Measurements from ENCODE around the gene IL1RL1. TPM values are rescaled to one million over a fixed set of nuclear protein-coding genes. Genes with fewer than 3 reads are reported as not detected.

Gene IL1RL1
- total RNA-seq, 1 experiment from 2014 or later: 0.15 TPM

GRCh38 chr2:102383722-102384121 is 72.4 kb downstream of the IL1RL1 start:
- TF ChIP-seq TCF7L2 (IDR thresholded peaks at IDR 0.05; ENCODE audit: low read depth, low read length): no peak
- TF ChIP-seq POLR2AphosphoS5 (IDR thresholded peaks at IDR 0.05; ENCODE audit: low read depth, low read length): no peak
- no peak for TF ChIP-seq CTCF (IDR thresholded peaks at IDR 0.05)
- TF ChIP-seq REST (IDR thresholded peaks at IDR 0.05; ENCODE audit: insufficient read depth in 1 of 2, low read depth in 2 of 2, low read length in 1 of 2): no peak
- no peak for TF ChIP-seq SIN3A (IDR thresholded peaks at IDR 0.05; ENCODE audit: borderline replicate concordance, insufficient read depth, low read depth, low read length)
- ChIA-PET CTCF (no interaction called here), POLR2A (no interaction called here)
- Histone ChIP-seq H3K27ac (ENCODE audit: low read length) (no peak overlapping the region), H3K4me3 (ENCODE audit: low read depth in 2 of 2, low read length in 2 of 2) (no peak overlapping the region), H3K36me3 (ENCODE audit: control insufficient read depth, insufficient read depth, low read length) (no peaks in the 10 kb centered on the region), H3K4me1 (ENCODE audit: control insufficient read depth, insufficient read depth, low read length) (no peaks in the 10 kb centered on the region), H3K27me3 (ENCODE audit: control insufficient read depth, insufficient read depth, low read length) (no peaks in the 10 kb centered on the region), H3K9me3 (ENCODE audit: control insufficient read depth, insufficient read depth, low read depth, low read length) (peaks cover 8% of the 10 kb centered on the region)
- no peak for ATAC-seq
- BruUV-seq (replicated peaks): no TSS peak
- no peak for DNase-seq (ENCODE audit: low read depth, low spot score)
- intact Hi-C loops (cut with micrococcal nuclease; ENCODE audit: unreplicated experiment) (no loop called here), in situ Hi-C loops (cut with HindIII; ENCODE audit: low pct_unique_long_range_greater_than_20kb, low sequenced_read_pairs) (no loop called here)

GRCh38 chr2:102385522-102385921 is 74.2 kb downstream of the IL1RL1 start:
- Histone ChIP-seq H3K4me3 (ENCODE audit: low read depth in 2 of 2, low read length in 2 of 2) (no peak overlapping the region), H3K27ac (ENCODE audit: low read length) (no peak overlapping the region), H3K36me3 (ENCODE audit: control insufficient read depth, insufficient read depth, low read length) (no peaks in the 10 kb centered on the region; the same call in 1 of the 2 replicates), H3K4me1 (ENCODE audit: control insufficient read depth, insufficient read depth, low read length) (no peaks in the 10 kb centered on the region), H3K9me3 (ENCODE audit: control insufficient read depth, insufficient read depth, low read depth, low read length) (peaks cover 8% of the 10 kb centered on the region), H3K27me3 (ENCODE audit: control insufficient read depth, insufficient read depth, low read length) (no peaks in the 10 kb centered on the region)
- no peak for ATAC-seq
- TF ChIP-seq SIN3A (IDR thresholded peaks at IDR 0.05; ENCODE audit: borderline replicate concordance, insufficient read depth, low read depth, low read length) (no peak), POLR2AphosphoS5 (IDR thresholded peaks at IDR 0.05; ENCODE audit: low read depth, low read length) (no peak), TCF7L2 (IDR thresholded peaks at IDR 0.05; ENCODE audit: low read depth, low read length) (no peak), CTCF (IDR thresholded peaks at IDR 0.05) (no peak), REST (IDR thresholded peaks at IDR 0.05; ENCODE audit: insufficient read depth in 1 of 2, low read depth in 2 of 2, low read length in 1 of 2) (no peak)
- in situ Hi-C loops (cut with HindIII; ENCODE audit: low pct_unique_long_range_greater_than_20kb, low sequenced_read_pairs) (no loop called here), intact Hi-C loops (cut with micrococcal nuclease; ENCODE audit: unreplicated experiment) (no loop called here)
- ChIA-PET POLR2A (no interaction called here), CTCF (no interaction called here)
- DNase-seq (ENCODE audit: low read depth, low spot score): no peak
- no TSS peak for BruUV-seq (replicated peaks)

Data from Panc1 (cell line).